HG03025 (cell line): Measurements from ENCODE around the gene TEKTIP1.
"Not testable (repeated sequence)": the region's sequence is repeated elsewhere in the genome, so short reads cannot be mapped to it uniquely, and the experiment has no call there.

Experiments
- ATAC-seq: cut with Tn5 transposase; IDR thresholded peaks from one replicate; pipeline ENCODE4 v1.9.1; 2021; ENCODE audit warnings: mild to moderate bottlenecking, moderate library complexity; ENCODE audit not compliant: unreplicated experiment, low FRiP score

TEKTIP1 gene

DNA sequence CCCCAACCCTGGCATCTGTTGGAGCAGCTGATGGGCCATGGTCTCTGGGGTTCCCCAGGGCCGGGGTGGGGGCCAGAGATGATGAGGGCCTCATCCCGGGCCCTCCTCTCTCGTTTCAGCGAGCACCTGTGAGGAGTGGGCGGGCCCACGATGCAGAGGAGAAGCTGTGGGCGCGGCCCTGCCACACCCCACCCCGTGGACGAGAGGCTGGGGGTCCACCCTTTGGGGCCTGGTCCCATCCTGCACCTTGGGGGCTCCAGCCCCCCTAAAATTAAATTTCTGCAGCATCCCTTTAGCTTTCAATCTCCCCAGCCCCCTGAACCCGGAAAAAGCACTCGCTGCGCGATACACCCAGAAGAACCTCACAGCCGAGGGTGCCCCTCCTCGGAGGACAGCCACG, 39.4 kb downstream of the TEKTIP1 start:
- ATAC-seq = no peak

DNA sequence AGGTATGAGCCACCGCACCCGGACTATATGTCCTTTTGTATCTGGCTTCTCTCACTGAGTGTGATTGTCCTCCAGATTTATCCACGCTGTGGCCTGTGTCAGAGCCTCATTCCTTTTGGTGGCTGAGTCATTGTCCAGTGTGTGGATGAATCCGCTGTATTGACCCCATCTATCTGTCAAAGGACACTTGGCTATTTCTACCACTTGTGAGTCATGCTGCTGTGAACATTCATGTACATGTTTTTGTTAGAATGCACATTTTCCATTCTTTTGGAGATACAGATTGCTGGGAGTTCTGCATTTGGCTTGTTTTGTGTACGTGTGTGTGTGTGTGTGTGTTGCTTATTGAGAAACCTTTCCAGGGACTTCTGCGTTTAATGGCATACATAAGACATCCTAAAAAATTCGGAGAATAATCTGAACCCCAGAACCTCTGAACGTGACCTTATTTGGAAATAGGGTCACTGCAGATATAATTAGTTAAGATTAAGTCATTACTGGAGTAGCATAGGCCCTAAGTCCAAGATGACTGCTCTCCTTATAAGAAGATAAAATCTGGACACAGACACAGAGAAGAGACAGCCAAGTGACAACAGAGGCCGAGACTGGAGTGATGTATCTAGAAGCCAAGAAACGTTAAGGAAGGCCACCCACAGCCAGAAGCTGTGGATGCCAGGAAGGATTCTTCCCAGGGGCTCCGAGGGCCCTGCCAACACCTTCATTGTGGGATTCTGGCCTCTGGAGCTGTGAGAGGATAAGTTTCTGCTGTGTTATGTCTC, 41.4 kb downstream of the TEKTIP1 start:
- no peak for ATAC-seq

DNA sequence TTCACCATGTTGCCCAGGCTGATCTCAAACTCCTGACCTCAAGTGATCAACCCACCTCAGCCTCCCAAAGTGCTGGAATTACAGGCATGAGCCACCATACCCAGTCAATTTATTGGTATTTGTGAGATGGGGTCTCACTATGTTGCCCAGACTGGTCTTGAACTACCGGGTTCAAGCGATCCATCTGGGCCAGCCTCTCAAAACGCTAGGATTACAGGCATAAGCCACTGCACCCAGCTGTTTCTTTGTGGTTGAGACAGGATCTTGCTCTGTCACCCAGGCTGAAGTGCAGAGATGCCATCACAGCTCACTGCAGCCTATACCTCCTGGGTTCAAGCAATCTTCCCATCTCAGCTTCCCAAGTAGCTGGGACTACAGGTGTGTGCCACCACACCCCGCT, 42.8 kb downstream of the TEKTIP1 start:
- not testable (repeated sequence) for ATAC-seq

DNA sequence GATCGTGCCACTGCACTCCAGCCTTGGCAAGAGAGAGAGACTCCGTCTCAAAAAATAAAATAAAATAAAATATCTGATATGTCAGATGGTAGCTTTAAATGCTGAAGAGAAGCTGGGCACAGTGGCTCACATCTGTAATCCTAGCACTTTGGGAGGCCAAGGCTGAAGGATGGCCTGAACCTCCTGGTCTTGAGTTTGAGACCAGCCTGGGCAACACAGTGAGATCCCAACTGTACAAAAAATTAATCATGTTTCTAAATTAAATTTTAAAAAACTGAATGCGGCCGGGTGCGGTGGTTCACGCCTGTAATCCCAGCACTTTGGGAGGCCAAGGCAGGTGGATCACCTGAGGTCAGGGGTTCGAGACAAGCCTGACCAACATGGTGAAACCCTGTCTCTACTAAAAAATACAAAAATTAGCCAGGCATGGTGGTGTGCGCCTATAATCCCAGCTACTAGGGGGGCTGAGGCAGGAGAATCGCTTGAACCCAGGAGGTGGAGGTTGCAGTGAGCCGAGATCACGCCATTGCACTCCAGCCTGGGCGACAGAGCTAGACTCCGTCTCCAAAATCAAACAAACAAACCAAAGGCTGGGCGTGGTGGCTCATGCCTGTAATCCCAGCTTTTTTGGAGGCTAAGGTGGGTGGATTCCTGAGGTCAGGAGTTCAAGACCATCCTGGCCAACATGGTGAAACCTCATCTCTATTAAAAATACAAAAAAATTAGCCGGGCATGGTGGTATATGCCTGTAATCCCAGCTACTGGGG, 45.2 kb downstream of the TEKTIP1 start:
- ATAC-seq = not testable (repeated sequence)

DNA sequence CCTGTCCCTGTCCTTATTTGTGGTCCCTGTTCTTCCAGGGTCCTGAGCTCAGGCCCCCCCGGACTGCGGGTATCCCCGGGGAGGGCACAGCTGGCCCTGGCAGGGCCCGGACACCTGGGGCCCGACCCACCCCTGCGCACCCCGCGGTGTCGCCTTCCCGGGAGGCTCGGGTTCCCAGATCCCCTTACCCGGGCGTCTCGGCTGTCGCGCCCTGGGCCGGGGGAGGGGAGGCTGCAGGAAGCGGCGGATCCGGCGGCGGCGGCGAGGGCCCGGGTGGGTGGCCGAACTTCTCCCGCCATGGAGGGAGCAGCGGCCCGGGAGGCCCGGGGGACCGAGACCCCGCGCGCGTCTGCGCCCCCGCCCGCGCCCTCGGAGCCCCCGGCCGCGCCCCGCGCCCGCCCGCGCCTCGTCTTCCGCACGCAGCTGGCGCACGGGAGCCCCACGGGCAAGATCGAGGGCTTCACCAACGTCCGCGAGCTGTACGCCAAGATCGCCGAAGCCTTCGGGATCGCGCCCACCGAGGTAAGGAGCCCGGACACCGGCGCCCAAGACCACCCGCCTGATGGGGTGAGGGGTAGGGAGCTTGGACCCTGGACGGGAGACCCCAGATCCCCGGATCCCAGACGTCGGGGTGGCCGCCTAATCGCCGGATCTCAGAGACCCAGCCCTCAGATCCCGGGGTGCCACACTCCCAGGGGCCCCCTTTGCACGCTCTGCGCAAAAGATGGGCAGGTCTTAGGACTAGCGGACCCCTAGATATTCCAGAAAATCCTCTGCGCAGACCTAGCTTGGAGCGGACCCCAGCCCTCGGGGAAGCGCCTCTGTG, 46.5 kb downstream of the TEKTIP1 start, which contains the start of gene GIPC3:
TSS of gene GIPC3 (plus strand) at position 178 of the 826 bp plus-strand sequence. CDS start at position 298, 120 bp downstream.
- ATAC-seq = no peak

DNA sequence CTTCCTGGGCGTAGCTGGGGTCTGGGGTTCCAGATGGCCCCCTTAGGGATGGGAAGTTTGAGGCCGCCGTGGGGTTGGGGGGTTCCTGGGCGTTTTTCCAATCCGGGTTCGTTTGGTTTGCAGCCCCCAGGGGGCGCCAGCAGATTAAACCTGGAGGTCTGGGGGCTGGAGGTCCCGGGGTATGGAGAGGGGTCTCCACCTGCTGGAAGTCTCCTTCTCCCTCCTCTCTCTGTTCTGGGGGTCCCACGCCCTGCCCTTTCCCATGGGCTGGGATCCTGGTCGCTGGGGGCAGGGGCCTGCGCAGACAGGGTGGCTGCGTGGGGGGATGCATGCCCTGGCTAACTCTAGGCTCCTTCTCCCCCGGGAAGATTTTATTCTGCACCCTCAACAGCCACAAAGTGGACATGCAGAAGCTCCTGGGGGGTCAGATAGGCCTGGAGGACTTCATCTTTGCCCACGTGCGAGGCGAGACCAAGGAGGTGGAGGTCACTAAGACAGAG, 47.2 kb downstream of the TEKTIP1 start:
- ATAC-seq = no peak

DNA sequence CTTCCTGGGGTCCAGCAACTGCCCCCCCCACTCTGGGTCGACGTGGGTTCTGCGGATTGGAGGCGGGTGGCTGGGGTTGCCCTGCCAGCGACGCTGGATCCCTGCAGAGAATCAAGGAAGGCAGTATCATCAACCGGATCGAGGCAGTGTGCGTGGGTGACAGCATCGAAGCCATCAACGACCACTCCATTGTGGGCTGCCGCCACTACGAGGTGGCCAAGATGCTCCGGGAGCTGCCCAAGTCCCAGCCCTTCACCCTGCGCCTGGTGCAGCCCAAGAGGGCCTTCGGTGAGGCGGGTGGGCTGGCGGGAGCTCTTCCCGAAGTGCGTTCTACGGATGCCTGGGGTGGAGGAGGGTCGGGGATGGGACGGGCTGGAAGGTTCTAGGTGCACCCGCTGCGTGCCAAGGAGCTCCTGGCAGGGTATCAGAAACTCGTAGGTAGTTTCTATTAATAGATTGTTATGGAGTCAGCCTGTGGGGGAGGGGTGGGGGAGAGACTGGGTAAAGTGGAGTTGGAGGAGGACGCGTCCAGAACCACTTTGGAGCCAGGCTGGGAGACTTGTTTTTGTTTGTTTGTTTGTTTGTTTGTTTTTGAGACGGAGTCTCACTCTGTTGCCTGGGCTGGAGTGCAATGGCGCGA, 47.9 kb downstream of the TEKTIP1 start:
- no peak for ATAC-seq

DNA sequence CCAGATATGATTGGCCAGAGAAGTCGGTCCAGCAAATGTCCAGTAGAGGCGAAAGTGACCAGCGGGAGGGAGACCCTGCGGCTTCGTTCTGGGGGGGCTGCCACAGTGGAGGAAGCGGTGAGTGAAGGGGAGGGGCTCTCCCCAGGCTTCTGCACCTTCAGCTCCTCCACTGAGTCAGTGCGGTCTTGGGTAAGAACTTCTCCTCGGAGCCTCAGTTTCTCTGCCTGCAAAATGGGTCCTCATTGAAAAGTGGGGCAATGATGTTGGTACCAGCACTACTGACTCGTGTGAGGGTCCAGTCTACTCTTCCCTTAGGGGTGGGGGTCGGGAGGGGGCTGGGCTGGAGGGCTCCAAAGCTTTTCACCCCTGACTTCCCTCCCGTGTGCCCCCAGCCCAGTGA, 50.5 kb downstream of the TEKTIP1 start:
- ATAC-seq = no peak

DNA sequence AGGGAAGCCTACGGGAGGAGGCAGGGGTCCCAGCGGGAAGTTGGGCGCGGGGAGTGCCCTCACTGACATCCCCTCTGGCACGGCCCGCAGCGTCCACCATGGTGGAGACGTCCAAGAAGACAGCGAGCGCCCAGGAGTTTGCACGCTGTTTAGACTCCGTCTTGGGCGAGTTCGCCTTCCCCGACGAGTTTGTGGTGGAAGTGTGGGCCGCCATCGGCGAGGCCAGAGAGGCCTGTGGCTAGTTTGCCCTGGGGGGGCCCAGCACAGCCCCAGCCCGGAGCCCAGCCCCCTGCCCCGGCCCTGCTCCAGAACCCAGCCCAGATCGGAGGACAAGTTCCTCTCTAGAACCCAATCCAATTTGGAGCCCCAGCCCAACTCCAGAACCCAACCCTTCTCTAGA, 51.0 kb downstream of the TEKTIP1 start:
- no peak for ATAC-seq

DNA sequence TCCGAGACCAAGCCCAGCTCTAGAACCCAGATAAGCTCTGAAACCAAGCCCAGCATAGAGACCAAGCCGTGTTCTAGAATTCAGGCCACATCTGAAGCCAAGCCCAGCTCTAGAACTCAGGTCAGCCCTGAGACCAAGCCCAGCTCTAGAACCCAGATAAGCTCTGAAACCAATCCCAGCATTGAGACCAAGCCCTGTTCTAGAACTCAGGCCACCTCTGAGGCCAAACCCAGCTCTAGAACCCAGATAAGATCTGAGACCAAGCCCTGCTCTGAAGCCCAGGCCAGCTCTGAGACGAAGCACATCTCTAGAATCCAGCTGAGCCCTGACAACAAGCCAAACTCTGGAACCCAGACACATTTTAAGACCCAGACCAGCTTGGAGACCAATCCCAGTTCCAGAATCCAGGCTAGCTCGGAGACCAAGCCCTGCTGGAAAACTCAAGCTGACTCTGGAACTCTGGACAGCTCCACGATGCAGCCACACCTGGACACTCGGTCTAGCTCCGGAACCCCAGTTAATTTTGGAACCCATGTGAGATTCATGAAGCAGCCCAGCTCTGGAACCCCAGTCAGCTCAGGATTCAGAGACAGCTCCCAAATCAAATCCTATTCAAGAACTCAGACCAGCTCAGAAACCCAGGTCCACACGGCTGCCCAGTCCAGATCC, 52.2 kb downstream of the TEKTIP1 start:
- ATAC-seq = no peak

DNA sequence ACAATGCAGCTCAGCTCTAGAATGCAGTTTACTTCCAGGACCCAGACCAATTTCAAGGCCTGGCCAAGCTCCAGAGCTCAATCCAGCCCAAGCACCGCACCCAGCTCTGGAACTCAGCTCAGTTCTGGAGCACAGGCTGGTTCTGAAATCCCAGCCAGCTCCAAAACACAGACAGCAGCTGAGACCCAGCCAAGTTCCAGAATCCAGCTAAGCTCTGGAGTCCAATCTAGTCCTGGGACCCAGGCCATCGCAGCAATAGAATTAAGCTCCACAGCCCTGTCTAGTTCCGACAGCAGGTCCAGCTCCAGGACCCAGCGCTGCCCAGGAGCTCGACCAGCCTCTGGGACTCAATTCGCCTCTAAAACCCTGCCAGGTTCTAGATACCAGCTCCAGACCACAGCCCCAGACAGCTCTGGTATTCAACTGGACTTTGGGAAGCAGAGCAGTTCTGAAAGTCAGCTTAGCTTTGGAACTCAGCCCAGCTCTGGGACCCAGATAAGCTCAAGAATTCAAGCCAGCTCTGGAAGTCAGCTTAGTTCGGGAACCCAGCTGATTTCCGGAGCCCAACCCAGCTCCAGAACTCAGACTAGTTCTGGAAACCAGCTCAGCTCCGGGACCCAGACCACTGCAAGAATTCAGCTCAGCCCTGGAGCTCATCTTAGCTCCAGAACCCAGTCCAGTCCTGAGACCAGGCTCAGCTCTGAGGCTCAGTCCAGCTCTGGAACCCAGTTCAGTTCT, 53.1 kb downstream of the TEKTIP1 start:
- no peak for ATAC-seq

DNA sequence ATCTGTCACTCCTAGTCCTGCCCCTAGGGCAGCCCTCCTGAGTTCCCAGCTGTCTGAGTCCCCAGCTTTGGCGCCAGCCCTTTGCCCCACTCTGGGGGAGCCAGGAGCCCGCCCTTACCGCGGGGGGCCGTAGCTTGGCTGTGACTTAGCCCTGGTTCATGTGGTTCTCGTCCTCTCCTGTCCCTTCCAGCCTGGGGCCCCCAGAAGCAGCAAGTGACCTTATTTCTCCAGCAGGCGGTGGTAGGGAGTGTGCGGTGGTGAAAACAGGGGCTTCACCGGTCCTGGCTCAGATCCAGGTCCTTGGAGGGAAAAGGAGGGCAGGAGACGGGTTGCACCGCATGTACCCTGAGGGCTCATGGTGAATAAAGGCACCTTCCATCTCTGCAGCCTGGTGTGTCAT, 54.2 kb downstream of the TEKTIP1 start:
- no peak for ATAC-seq
